K562 (cell line): ENCODE measurements around the gene GPC3. TPM values are rescaled to one million over a fixed set of nuclear protein-coding genes. Genes with fewer than 3 reads are reported as not detected.

Source experiments
- ATAC-seq: fragments of 200-7000 bp; cut with Tn5 transposase; 3 replicates; pipeline ENCODE4 v1.9.1; 2020; ENCODE audit warnings: moderate library complexity
- BruUV-seq: library from RNA; stranded (reverse); fragments of 400-500 nt; replicated peaks from 2 replicates; lab custom pipeline; 2021; lab: Mats Ljungman, UMichigan
- CTCF ChIA-PET: fragments of 300-600 bp; formaldehyde crosslinking; extraction: SDS; loops from one replicate; lab custom pipeline; 2021; ENCODE audit warnings: low intra/inter-chr PET ratio; lab: Yijun Ruan, JAX
- POLR2A ChIA-PET: fragments of 300-600, 350-650 bp; sonication (Branson Sonifier 250); formaldehyde crosslinking; extraction: SDS; loops from one replicate; lab custom pipeline; 2021; ENCODE audit warnings: antibody characterized with exemption, inconsistent platforms; lab: Yijun Ruan, JAX
- DNase-seq, 4 experiments: peaks; one replicate each; pipeline versions ENCODE4 v3.0.0 to v3.0.0-alpha.2; 2011 to 2018; ENCODE audit warnings: low spot score in 3 of 4, mixed read lengths in 3 of 4; ENCODE audit errors: extremely low read depth in 1 of 4
- FAIRE-seq: peaks from 2 replicates; lab custom pipeline; 2011; peaks lifted over from hg19 to GRCh38; lab: Jason Lieb, UNC
- H2AFZ ChIP-seq: 2 replicates; pipeline ENCODE4 v1.6.0; 2011; ENCODE audit warnings: low read depth, low read length, control low read depth, inconsistent platforms
- H3K27ac ChIP-seq: fragments of 200-600 bp; 3 replicates; pipeline ENCODE4 v1.8.0; 2011; ENCODE audit warnings: low read depth, mild to moderate bottlenecking, control low read depth, inconsistent platforms, low read length, moderate library complexity, mixed read lengths; ENCODE audit errors: extremely low read depth
- H3K27me3 ChIP-seq, 2 experiments: fragments of 300-600 bp in 1 of 2; 2 replicates in 1 of 2; 3 replicates in 1 of 2; pipeline versions ENCODE4 v1.6.0 to v1.8.0; 2011; ENCODE audit warnings: inconsistent platforms in 2 of 2, low read length in 2 of 2, mild to moderate bottlenecking in 1 of 2, mixed read lengths in 1 of 2, moderate library complexity in 1 of 2; ENCODE audit not compliant: control insufficient read depth in 2 of 2, insufficient read depth in 2 of 2
- H3K36me3 ChIP-seq: fragments of 300-600 bp; 3 replicates; pipeline ENCODE4 v1.8.0; 2011; ENCODE audit warnings: mild to moderate bottlenecking, low read length, inconsistent platforms; ENCODE audit not compliant: control insufficient read depth, insufficient read depth
- H3K4me1 ChIP-seq, 2 experiments: fragments of 200-600 bp in 1 of 2; replicated peaks in 1 of 2; 2 replicates in 1 of 2; 3 replicates in 1 of 2; pipeline versions ENCODE4 v1.5.1 to v1.8.0; 2011; ENCODE audit warnings: inconsistent platforms in 2 of 2, low read length in 2 of 2, mild to moderate bottlenecking in 1 of 2, mixed read lengths in 1 of 2, moderate library complexity in 1 of 2; ENCODE audit not compliant: control insufficient read depth in 2 of 2, insufficient read depth in 2 of 2
- H3K4me2 ChIP-seq: 2 replicates; pipeline ENCODE4 v1.6.1; 2011; ENCODE audit warnings: low read length, control low read depth, inconsistent platforms, mixed read lengths; ENCODE audit not compliant: insufficient read depth
- H3K4me3 ChIP-seq: fragments of 200-600 bp; sonication (generic), shearing (Covaris generic); 2 replicates; pipeline ENCODE4 v1.5.1; 2016; ENCODE audit warnings: control low read depth, inconsistent platforms
- H3K79me2 ChIP-seq: fragments of 200-600 bp; 3 replicates; pipeline ENCODE4 v1.8.0; 2011; ENCODE audit warnings: low read length, inconsistent platforms; ENCODE audit not compliant: control insufficient read depth, insufficient read depth
- H3K9ac ChIP-seq, 2 experiments: 2 replicates each; pipeline versions ENCODE4 v1.6.0 to v1.6.1; 2011; ENCODE audit warnings: low read depth in 2 of 2, low read length in 2 of 2, control low read depth in 1 of 2, inconsistent platforms in 1 of 2, mild to moderate bottlenecking in 1 of 2, mixed read lengths in 1 of 2; ENCODE audit not compliant: insufficient read depth in 1 of 2
- H3K9me1 ChIP-seq: one replicate; pipeline ENCODE4 v1.6.0; 2011; ENCODE audit warnings: inconsistent platforms, mild to moderate bottlenecking, low read length, moderate library complexity; ENCODE audit not compliant: control insufficient read depth, insufficient read depth
- H3K9me3 ChIP-seq: replicated peaks from 2 replicates; pipeline ENCODE4 v1.5.1; 2011; ENCODE audit warnings: low read depth, low read length, inconsistent platforms; ENCODE audit not compliant: control insufficient read depth, insufficient read depth
- H4K20me1 ChIP-seq: replicated peaks from 2 replicates; pipeline ENCODE4 v1.6.1; 2011; ENCODE audit warnings: low read length, inconsistent platforms, mixed read lengths; ENCODE audit not compliant: control insufficient read depth, insufficient read depth
- BCLAF1 ChIP-seq, 2 experiments: fragments of 450-650 bp in 1 of 2; IDR thresholded peaks; 2 replicates each; pipeline ENCODE4 v1.6.1; 2011 to 2017; ENCODE audit warnings: low read depth in 2 of 2, antibody characterized with exemption in 1 of 2, borderline replicate concordance in 1 of 2, low read length in 1 of 2, mild to moderate bottlenecking in 1 of 2, mixed read lengths in 1 of 2; ENCODE audit not compliant: control insufficient read depth in 1 of 2
- BRF2 ChIP-seq: IDR thresholded peaks from 3 replicates; pipeline ENCODE4 v1.6.1; 2011; ENCODE audit warnings: borderline replicate concordance, mild to moderate bottlenecking; ENCODE audit not compliant: insufficient read length, insufficient read depth
- FOXK2 ChIP-seq, 2 experiments: fragments of 450-650 bp; IDR thresholded peaks in 1 of 2; conservative IDR thresholded peaks in 1 of 2; 2 replicates each; pipeline ENCODE4 v1.6.1; 2016; ENCODE audit warnings: low read depth in 2 of 2, mild to moderate bottlenecking in 1 of 2
- JUN ChIP-seq, 2 experiments: sonication (generic) in 1 of 2; formaldehyde crosslinking in 1 of 2; IDR thresholded peaks; 2 replicates each; pipeline versions ENCODE4 v1.6.1 to v1.8.0; 2012 to 2022; ENCODE audit warnings: borderline replicate concordance in 2 of 2, mild to moderate bottlenecking in 2 of 2, improper control_type of control experiment in 1 of 2, low read depth in 1 of 2, low read length in 1 of 2, missing genetic modification reagents in 1 of 2
- LEF1 ChIP-seq: fragments of 450-650 bp; IDR thresholded peaks from 2 replicates; pipeline ENCODE4 v1.6.1; 2016; ENCODE audit warnings: mild to moderate bottlenecking
- MECOM ChIP-seq: fragments of 250-450 bp; sonication (Bioruptor Pico); IDR thresholded peaks from 2 replicates; pipeline ENCODE4 v1.8.0; 2022; ENCODE audit warnings: inconsistent platforms
- SAFB2 ChIP-seq: fragments of 200-400 bp; formaldehyde crosslinking; IDR thresholded peaks from 2 replicates; pipeline ENCODE4 v1.6.1; 2018; ENCODE audit warnings: borderline replicate concordance, low read length, low read depth, moderate library complexity; ENCODE audit not compliant: severe bottlenecking
- ZBTB43 ChIP-seq: sonication (generic); formaldehyde crosslinking; IDR thresholded peaks from 2 replicates; pipeline ENCODE4 v1.8.0; 2023; ENCODE audit warnings: mild to moderate bottlenecking, missing genetic modification reagents
- ZNF124 ChIP-seq: sonication (generic); formaldehyde crosslinking; IDR thresholded peaks from 2 replicates; pipeline ENCODE4 v1.8.1; 2022; ENCODE audit warnings: missing genetic modification reagents
- ZNF384 ChIP-seq: IDR thresholded peaks from 2 replicates; pipeline ENCODE4 v1.6.1; 2012; ENCODE audit warnings: low read depth, low read length, improper control_type of control experiment
- ZNF436 ChIP-seq: fragments of 250-450, 450-650 bp; sonication (Bioruptor Pico); formaldehyde crosslinking; IDR thresholded peaks from 2 replicates; pipeline ENCODE4 v1.7.0; 2020; ENCODE audit warnings: mild to moderate bottlenecking
- ZNF780A ChIP-seq: fragments of 250-450 bp; sonication (Bioruptor Pico); IDR thresholded peaks from 2 replicates; pipeline ENCODE4 v1.5.0; 2021; ENCODE audit warnings: mild to moderate bottlenecking
- WGBS: fragments of 100-300 bp; shearing (Covaris generic); methylation state at CpG from one replicate; pipeline ENCODE4 v1.1.6; 2016; ENCODE audit warnings: low coverage, mixed read lengths; ENCODE audit not compliant: insufficient coverage; ENCODE audit errors: missing lambda C conversion rate; 5-methylcytosine and 5-hydroxymethylcytosine counted together
- in situ Hi-C: fragments of 300-500 bp; cut with MboI; formaldehyde crosslinking; loops from 4 replicates; pipeline ENCODE4 v1.15.0; 2018; ENCODE audit warnings: inconsistent platforms, mixed read lengths
- intact Hi-C: fragments of 100-400 bp; cut with micrococcal nuclease; formaldehyde crosslinking; loops from 2 replicates; pipeline ENCODE4 v1.14.2; 2022
- polyA plus RNA-seq, 8 experiments: library from polyadenylated mRNA; depleted of rRNA in 4 of 8; stranded (reverse) in 5 of 8; unstranded in 3 of 8; fragments of >200 nt; fragmentation: Nextera tagmentation in 2 of 8; fragmentation: Illumina TruSeq in 1 of 8; extraction: Ambion mirVana in 2 of 8; extraction: Trizol in 1 of 8; gene quantifications; 2 replicates each; pipeline versions ENCODE4 v1.2.1 to v1.2.3, GENCODE V29; 2011 to 2014; ENCODE audit warnings: inconsistent platforms in 1 of 8, missing spikeins in 1 of 8
- total RNA-seq, 7 experiments: library from RNA; depleted of rRNA in 6 of 7; stranded (reverse); fragments of >200 nt in 6 of 7; fragmentation: Illumina TruSeq in 2 of 7; extraction: Trizol in 2 of 7; gene quantifications; 2 replicates each; pipeline versions ENCODE4 v1.2.1 to v1.2.3, GENCODE V29; 2011 to 2021; ENCODE audit warnings: low replicate concordance in 1 of 7

Gene GPC3
- total and polyA plus RNA-seq, 9 of the 15 experiments (the other 6 are each of a cell fraction or from before 2014, with no cell fraction given): 0.42 TPM; not detected in 8

- TF ChIP-seq BCLAF1 (IDR thresholded peaks at IDR 0.05; ENCODE audit: borderline replicate concordance in 1 of 2, control insufficient read depth in 1 of 2, low read depth in 2 of 2, low read length in 1 of 2) (no peak), FOXK2 (conservative IDR thresholded peaks at IDR 0.05 in 1 of 2, IDR thresholded peaks at IDR 0.05 in 1 of 2; ENCODE audit: low read depth in 2 of 2) (no peak), JUN (IDR thresholded peaks at IDR 0.05; ENCODE audit: borderline replicate concordance, low read depth, low read length) (no peak), JUN (CRISPR knock-in tag; IDR thresholded peaks at IDR 0.05; ENCODE audit: borderline replicate concordance) (no peak), SAFB2 (no peak)
- TF ChIP-seq, all 486 proteins: peak for 0
Measured at GRCh38 chrX:133794126-133794525, 191.3 kb downstream of the GPC3 start (continued).

- in situ Hi-C loops: no loop called here
- Histone ChIP-seq H4K20me1 (no peaks in the 10 kb centered on the region), H2AFZ (no peak overlapping the region)
Measured at GRCh38 chrX:133793626-133794025, 191.8 kb downstream of the GPC3 start.

More at GRCh38 chrX:133793626-133794025, 191.8 kb downstream of the GPC3 start:
- intact Hi-C loops: loop anchor here (2.0 to 10.0 kb wide), 4 partner anchors 45 to 461 kb away; no protein-coding TSS in a partner anchor
- TF ChIP-seq LEF1: no peak
- no peak for TF ChIP-seq ZNF436
- TF ChIP-seq ZNF780A (CRISPR knock-in tag): no peak
- TF ChIP-seq MECOM (CRISPR knock-in tag): no peak
- no peak for TF ChIP-seq ZBTB43 (CRISPR knock-in tag)
- TF ChIP-seq BRF2: no peak
- no peak for TF ChIP-seq ZNF384
- no peak for TF ChIP-seq ZNF124 (CRISPR knock-in tag)
- POLR2A ChIA-PET: interaction anchor here (0.6 kb wide), 1 partner anchor 759 kb away, joined by 3 read pairs; no protein-coding TSS in a partner anchor
- Histone ChIP-seq H3K4me2 (no peak overlapping the region), H3K27ac (no peak overlapping the region), H3K4me1 (no peaks in the 10 kb centered on the region; a peak in 1 of 5 replicates), H3K9me1 (no peaks in the 10 kb centered on the region), H3K9me3 (no peaks in the 10 kb centered on the region), H3K36me3 (no peaks in the 10 kb centered on the region), H3K27me3 (no peaks in the 10 kb centered on the region), H3K79me2 (no peaks in the 10 kb centered on the region), H3K4me3 (no peak overlapping the region), H3K9ac (no peak overlapping the region)
- FAIRE-seq (no peak), DNase-seq (no peak), ATAC-seq (no peak)
- CTCF ChIA-PET: interaction anchor here (0.5 kb wide), 1 partner anchor 12 kb away, joined by 3 read pairs; no protein-coding TSS in a partner anchor
- WGBS: 0% methylated on average over 2 of the region's 2 CpGs
- no TSS peak for BruUV-seq
